AG04450 (cell line): Measurements from ENCODE around the gene GAPVD1. TPM values are rescaled to one million over a fixed set of nuclear protein-coding genes. Genes with fewer than 3 reads are reported as not detected.

Experiments used
- CTCF ChIA-PET: fragments of 300-600, 350-600 bp; formaldehyde crosslinking; extraction: SDS; loops from one replicate; lab custom pipeline; 2022; ENCODE audit warnings: antibody characterized with exemption, inconsistent platforms; lab: Charles Lee
- POLR2A ChIA-PET: fragments of 350-600 bp; formaldehyde crosslinking; extraction: SDS; loops from one replicate; lab custom pipeline; 2021; ENCODE audit warnings: antibody characterized with exemption, inconsistent platforms; lab: Yijun Ruan, JAX
- DNase-seq: peaks from one replicate; pipeline ENCODE4 v3.0.0-alpha.2; 2011; ENCODE audit warnings: low read depth, low spot score
- H3K27ac ChIP-seq: one replicate; pipeline ENCODE4 v1.5.1; 2012; ENCODE audit warnings: low read depth, low read length, control low read depth
- H3K27me3 ChIP-seq: one replicate; pipeline ENCODE4 v1.6.0; 2012; ENCODE audit warnings: low read length; ENCODE audit not compliant: control insufficient read depth, insufficient read depth
- H3K4me3 ChIP-seq: 2 replicates; pipeline ENCODE4 v1.5.1; 2011; ENCODE audit warnings: mild to moderate bottlenecking, low read depth, low read length, control low read depth
- H3K9me3 ChIP-seq: 2 replicates; pipeline ENCODE4 v1.5.1; 2012; ENCODE audit warnings: low read length; ENCODE audit not compliant: control insufficient read depth, insufficient read depth
- CTCF ChIP-seq: IDR thresholded peaks from 2 replicates; pipeline ENCODE4 v1.5.1; 2011; ENCODE audit warnings: low read depth, low read length, control low read depth, inconsistent platforms
- polyA plus RNA-seq: library from polyadenylated mRNA; depleted of rRNA; stranded (reverse); fragments of >200 nt; gene quantifications from 2 replicates; pipeline ENCODE4 v1.2.3, GENCODE V29; 2011

Gene GAPVD1
- polyA plus RNA-seq, 1 experiment: 25.8 TPM

DNA sequence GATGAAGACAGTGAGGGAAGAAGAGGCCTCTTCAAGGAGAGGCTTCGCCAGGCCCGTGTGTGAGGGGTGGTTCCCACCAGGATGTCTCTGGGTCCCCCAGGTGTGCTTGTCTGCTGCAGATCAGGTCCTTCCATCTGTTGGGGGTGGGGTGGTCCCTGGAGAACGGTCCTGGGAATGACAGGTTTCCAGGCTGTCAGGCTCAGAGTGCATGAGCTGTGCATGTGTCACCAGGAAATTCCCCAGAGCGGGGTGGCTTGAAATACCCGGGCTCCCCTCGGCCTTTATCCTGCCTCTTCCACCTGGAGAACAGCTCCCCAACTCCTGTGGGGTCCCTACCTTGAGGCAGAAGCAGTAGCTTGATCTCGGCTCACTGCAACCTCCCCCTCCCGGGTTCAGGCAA, 118.8 kb downstream of the GAPVD1 start:
- no peak for DNase-seq
- ChIA-PET POLR2A (no interaction called here), CTCF (interaction anchor here (1.5 kb wide), 1 partner anchor 606 kb away, joined by 3 read pairs; no protein-coding TSS in a partner anchor)
- Histone ChIP-seq H3K27me3 (peaks cover 14% of the 10 kb centered on the region), H3K27ac (no peak overlapping the region), H3K4me3 (no peak overlapping the region), H3K9me3 (no peaks in the 10 kb centered on the region)
- no peak for TF ChIP-seq CTCF

GRCh38 chr9:125387861-125388524, 126.4 kb downstream of the GAPVD1 start:
- no peak for DNase-seq
- ChIA-PET POLR2A (no interaction called here), CTCF (no interaction called here)

GRCh38 chr9:125388978-125389377, 127.4 kb downstream of the GAPVD1 start:
- H3K4me3 ChIP-seq: no peak overlapping the region
- no peaks in the 10 kb centered on the region for H3K27me3 ChIP-seq
- POLR2A ChIA-PET: no interaction called here
- no peak overlapping the region for H3K27ac ChIP-seq
- CTCF ChIA-PET: no interaction called here
- TF ChIP-seq CTCF: no peak
- DNase-seq: no peak
- H3K9me3 ChIP-seq: no peaks in the 10 kb centered on the region

More at GRCh38 chr9:125387861-125388524, 126.4 kb downstream of the GAPVD1 start:
- H3K9me3 ChIP-seq: no peaks in the 10 kb centered on the region
- H3K4me3 ChIP-seq: no peak overlapping the region
- no peak for TF ChIP-seq CTCF
- H3K27ac ChIP-seq: no peak overlapping the region
- H3K27me3 ChIP-seq: no peaks in the 10 kb centered on the region

DNA sequence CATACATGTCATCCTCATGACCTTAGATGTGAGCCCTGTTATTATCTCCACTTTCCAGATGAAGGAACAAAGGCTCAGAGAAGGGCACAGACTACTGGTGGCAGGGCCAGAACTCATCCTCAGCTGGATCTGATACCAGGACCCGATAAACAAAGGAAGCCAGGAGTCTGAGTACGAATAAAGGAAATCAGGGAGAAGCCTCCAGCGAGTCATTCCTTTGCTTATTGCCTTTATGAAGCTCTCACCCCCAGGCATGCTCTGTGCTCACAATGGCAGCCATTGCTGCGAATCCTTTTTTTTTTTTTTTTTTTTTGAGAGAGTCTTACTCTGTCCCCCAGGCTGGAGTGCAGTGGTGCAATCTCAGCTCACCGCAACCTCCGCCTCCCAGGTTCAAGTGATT, 130.1 kb downstream of the GAPVD1 start:
- POLR2A ChIA-PET: interaction anchor here (0.6 kb wide), 2 partner anchors 66 to 1414 kb away, joined by 3 read pairs; no protein-coding TSS in a partner anchor
- Histone ChIP-seq H3K27me3 (no peaks in the 10 kb centered on the region), H3K9me3 (peaks cover 3% of the 10 kb centered on the region; the same call in 1 of the 2 replicates), H3K27ac (no peak overlapping the region), H3K4me3 (no peak overlapping the region)
- DNase-seq: no peak
- CTCF ChIA-PET: interaction anchor here (1.2 kb wide), 1 partner anchor 16 kb away, joined by 3 read pairs; no protein-coding TSS in a partner anchor
- no peak for TF ChIP-seq CTCF

DNA sequence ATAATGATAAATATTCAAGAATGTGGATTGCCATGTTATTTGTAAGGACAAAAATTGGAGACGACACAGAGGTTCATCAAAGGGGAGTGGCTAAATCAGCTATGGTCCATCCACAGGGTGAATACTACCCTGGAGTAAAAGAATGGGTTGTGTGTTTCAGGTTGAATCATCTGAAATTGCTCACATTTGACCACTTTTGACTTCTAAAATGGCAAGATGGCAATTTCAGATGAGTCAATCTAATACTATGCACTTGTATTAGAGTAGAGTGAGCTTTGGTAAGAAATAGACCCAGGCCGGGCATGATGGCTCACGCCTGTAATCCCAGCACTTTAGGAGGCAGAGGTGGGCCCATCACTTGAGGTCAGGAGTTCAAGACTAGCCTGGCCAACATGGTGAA, 131.8 kb downstream of the GAPVD1 start:
- TF ChIP-seq CTCF: no peak
- no peak for DNase-seq
- Histone ChIP-seq H3K27ac (no peak overlapping the region), H3K27me3 (no peaks in the 10 kb centered on the region), H3K4me3 (no peak overlapping the region), H3K9me3 (peaks cover 3% of the 10 kb centered on the region; the same call in 1 of the 2 replicates)
- POLR2A ChIA-PET: interaction anchor here (0.5 kb wide), 2 partner anchors 8 to 124 kb away, joined by 3 read pairs; no protein-coding TSS in a partner anchor
- CTCF ChIA-PET: interaction anchor here (0.7 kb wide), 1 partner anchor 148 kb away, joined by 3 read pairs; no protein-coding TSS in a partner anchor
